HG03565 (cell line): ENCODE data around the gene FMN1.

Source experiments
- ATAC-seq: cut with Tn5 transposase; IDR thresholded peaks from one replicate; pipeline ENCODE4 v1.9.1; 2021; ENCODE audit warnings: mild to moderate bottlenecking, moderate library complexity; ENCODE audit not compliant: unreplicated experiment

Gene FMN1

DNA sequence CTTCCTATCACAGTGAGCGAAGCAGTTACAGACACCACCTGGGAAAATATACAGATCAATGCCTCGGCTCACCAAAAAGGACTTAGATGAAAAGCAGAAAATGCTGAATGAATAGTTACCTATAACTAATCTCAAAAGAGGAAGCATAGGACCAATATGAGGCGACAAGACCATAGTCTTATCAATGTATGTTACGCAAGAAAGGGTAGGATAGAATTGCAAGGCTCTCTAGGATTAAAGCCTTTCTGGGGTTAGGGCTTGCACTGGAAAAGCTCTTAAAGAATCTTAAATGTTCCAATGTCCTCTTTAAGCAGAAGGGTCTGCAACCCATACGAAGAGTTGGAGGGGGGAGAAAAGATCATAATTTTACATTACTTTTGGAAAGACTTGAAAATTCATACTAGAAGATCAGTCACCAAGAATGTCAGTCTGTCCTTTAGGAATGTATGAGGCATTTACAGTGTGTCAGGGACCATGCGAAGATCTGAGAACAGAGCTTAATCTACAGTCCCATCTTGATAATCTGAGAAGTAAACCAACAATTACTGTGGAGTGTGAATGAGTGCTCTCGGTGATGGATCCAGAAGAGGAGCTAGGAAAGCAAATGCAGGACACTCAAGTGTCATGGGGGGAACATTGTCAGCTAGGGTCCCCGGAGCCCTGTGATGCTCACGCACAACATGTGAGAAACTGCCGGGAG lies 290.8 kb downstream of the FMN1 start:
- no peak for ATAC-seq

DNA sequence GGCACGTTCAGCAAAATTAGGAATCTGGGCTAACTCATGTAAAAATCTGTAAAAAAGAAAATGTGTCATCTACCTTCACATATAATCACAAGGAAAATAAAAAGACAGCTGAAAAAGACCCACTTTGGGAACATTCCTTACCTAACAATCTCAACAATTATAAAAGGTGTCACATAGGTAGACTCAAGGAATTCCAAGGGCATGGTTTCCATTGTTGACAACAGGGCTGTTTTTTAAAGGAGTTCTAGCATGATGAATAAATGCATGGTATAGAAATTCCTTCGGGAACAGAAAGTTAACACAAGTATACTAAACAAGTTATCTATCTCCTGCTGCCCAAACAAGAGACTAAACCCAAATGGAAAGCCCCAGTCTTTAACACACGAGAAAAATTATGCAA lies 292.5 kb downstream of the FMN1 start:
- ATAC-seq: no peak

DNA sequence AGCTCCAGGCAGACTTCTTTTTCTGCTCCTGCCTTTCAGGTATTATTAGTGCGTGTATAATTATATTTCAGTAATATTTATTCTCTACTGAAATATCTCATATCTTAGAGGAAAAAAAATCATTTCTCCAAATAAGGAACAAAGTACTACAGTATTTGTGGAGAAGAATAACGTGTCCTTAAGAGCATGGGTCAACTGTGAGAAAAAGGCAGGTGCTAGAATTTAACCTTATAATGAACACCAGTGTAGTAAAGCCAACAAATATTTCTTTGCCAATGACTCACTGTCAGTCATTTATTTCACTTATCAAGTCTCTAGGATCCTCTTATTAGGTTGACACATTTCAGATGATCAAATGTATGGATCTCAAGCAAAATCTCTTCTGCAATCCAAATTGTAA lies 293.3 kb downstream of the FMN1 start:
- ATAC-seq: no peak

DNA sequence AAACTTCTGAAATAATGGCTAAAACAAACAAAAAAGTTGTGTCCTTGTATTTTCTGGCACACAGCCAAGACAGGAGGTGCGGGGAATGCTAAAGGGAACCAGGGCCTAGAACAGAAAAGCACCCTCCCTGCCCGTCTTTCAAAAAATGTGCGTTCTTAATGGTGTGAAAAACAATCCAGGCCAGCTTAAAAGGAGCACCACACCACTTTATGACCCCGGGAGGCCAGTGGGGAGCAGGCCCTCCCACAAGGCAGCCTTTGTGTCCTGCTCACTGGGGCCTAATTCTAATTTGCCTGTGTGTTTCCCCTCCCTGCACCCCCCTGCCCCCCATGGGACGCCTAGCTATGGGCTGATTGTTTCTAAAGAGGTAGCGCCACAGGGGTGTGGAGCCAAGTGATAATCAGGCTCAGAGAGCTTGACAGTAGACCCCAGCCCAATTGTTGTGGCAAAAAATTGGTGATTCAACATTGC lies 295.4 kb downstream of the FMN1 start:
- ATAC-seq: no peak

DNA sequence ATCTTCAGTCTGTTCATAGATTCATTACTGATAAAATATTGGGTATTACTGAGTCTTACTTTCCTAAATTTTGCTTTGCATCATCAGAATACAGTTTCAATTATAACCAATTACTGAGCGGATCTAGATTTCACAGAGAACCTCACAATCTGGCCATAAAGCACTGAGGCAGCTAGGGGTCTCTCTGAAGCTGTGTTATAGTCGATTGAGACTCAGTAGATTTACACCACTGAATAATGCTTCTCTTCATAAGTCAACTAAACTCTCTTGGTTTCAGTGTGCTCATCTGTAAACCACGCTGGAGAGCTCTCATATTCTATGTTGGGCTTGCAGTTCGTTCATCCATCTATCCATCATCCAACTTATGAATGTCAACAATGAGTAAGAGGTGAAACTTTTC lies 296.1 kb downstream of the FMN1 start:
- no peak for ATAC-seq

DNA sequence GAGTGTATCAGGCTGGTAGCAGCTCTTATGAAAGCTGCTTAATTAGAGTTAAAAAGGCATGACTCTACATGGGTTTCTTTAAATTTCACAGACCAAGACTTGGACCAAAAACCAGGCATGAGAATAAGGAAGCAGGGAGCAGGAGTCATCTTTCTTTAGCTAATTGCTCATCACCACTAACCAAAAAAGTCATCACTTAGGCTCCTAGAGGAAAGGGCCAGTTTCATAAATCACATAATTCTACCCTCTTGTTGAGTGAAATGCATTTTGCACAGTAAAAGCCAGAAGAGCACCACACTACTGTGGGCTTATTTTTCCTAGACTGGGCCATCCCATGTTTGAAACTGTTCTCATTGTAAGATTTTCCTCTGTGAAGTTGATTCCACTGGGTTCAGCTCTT lies 301.1 kb downstream of the FMN1 start:
- ATAC-seq: no peak

DNA sequence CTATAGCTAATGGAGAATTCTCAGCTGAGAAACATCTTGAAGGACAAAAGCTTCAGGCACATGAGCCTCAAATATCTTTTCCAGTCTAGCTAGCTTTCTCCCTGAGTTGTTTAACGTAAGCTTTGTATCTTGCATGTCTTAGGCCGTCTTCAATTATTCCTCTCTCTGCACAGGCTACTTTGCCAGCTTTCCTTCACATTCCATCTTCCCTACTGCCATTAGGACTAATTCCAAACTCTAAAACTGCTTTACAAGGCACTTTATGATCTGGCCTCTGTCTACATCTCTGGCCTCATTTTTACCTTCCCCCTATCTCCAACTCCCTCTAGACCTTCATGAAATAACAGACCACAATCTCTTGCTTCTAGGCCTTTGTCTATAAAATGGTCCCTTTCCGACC lies 305.3 kb downstream of the FMN1 start:
- no peak for ATAC-seq

DNA sequence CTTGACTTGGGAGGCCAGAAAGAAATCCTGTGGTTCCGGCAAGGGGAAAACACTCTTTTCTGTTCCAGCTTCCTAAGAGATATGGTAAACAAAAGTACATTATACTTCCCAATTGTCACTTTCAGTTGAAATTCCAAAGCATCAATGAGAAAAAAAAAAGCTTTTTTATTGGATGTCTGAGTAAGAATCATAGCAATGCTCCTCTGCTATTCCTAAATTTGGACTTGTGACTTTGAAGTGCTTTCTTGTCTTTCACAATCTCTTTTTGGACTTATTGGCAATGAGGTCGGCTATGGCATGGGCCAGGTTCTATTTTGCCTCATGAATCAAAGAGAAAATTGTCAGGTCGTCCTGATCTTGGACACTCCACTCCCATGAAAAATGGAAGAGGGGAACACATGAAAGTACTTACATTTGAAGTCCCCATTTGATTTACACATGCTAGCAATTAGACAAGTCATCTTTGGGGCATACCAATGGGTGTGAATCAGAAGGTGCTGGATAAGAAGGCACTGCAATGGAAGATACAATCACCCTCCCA lies 306.2 kb downstream of the FMN1 start:
- ATAC-seq: no peak

DNA sequence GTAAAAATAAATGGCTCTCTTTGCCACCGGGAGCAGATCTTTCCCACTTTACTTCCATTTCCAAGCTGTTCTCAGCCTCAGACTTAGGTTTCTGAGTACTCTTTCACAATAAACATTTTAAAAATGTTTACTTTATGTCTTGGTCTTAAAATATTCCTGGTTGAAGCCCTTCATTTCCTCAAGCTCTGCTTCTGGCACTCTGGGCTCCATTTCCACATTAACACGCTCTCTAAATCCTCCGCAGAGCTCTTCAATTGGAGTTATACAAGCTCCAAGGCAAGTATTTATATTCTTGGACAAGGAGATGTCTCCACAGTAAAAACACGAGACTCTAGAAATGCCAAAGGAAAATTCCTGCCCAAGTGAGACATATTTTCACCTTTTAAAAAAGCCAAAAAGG lies 307.4 kb downstream of the FMN1 start:
- ATAC-seq: no peak

DNA sequence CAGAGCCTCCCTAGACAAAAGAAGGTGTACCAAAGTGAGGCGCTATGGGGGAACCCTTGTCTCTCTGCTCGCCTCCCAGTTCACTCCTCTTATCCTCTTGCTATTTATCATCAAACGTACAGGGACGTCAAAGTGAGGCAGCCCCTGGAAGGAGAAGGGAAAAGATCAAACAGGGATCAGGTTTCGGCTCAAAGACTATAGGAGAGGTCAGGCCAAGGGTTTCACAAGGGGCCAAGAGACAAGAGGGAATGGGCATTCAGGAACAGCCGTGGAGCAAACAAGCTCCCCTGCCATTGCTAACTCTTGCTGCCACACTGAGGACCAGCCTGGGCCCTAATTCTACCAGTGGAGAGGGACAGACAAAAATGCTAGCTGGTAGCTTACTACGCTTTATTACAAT lies 308.1 kb downstream of the FMN1 start:
- no peak for ATAC-seq

DNA sequence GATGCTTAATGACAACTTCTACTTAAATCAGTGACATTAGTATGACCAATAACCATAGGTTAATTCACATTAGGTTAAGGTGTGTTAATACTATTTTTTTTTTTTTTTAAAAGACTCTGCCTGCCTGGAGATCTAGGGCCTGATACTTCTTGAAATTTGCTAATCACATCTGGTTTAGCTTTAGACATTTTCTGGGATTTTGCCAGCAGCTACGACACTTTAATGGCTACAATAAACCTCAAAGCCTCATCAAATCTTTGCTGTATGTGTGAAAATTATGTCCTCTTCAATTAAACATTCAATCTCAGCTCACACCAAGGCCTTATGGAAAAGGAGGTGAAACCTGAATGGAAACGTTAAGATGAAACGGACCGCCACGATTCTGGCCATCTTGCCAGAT lies 308.8 kb downstream of the FMN1 start:
- ATAC-seq: no peak

DNA sequence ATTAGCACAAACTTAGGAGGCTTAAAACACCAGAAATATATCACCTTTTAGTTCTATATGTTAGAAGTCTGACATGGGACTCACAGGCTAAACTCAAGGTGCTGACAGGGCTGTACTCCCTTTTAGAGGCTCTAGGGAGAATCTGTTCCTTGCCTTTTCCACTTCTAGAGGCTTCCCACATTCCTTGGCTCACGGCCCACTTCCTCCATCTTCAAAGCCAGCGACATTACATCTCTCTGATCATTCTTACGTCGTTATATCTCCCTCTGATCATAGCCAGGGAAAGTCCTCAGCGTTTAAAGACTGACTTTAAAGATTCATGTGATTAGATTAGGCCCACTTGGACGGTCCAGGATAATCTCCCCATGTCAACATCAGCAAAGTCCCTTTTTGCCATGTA lies 310.4 kb downstream of the FMN1 start:
- no peak for ATAC-seq

DNA sequence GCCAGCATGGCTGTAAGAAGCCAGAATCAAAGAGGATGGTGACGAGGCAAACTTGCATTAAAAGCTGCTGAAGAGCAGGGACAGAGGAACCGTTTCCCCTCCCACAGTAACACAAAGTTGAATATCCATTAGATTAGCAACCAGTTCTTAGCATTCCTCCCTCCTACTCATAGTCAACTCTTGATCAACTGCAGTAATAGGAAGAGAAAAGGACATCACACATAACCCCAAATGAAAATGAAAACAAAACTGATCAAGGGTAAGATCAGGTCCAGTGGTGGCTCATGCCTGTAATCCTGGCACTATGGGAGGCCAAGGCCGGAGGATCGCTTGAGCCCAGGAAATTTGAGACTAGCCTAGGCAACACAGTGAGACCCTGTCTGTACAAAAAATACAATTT lies 311.6 kb downstream of the FMN1 start:
- ATAC-seq: no peak

DNA sequence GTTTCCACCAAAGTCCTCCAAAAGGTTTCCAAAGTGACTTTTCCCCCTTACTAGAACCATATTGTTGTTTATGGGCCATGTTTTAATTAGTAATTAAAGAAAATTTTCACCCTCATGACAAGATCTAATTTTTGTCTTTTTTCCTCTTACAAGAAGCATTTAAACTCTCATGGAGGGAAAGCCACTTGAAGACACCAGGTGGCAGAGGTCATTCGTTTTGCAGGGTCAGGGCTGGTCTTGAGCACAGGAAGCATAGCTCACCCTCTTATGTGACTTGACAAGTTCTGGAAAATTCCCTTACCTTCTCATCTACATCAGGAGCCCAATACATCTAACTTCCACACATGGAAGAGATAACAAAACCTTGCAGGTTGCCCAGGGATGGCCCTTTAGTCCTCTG lies 313.0 kb downstream of the FMN1 start:
- ATAC-seq: no peak

DNA sequence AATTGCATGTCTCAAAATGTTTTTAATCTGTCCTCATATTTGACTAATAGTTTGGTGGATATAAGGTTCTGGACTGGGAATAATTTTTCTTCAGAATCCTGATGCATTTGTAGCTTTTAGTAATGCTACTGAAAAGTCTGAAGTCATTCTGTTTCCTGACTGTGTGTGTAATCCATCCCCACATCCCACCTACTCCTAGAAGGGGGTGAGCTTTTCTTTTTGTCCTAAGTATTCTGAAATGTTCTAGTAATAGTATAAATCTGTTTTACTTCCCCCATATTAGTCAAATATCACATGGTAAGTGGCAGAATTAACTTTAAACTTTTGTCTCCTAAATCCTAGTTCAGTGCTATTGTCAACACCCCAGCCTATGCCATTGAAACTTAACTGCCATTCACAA lies 313.9 kb downstream of the FMN1 start:
- ATAC-seq: no peak

DNA sequence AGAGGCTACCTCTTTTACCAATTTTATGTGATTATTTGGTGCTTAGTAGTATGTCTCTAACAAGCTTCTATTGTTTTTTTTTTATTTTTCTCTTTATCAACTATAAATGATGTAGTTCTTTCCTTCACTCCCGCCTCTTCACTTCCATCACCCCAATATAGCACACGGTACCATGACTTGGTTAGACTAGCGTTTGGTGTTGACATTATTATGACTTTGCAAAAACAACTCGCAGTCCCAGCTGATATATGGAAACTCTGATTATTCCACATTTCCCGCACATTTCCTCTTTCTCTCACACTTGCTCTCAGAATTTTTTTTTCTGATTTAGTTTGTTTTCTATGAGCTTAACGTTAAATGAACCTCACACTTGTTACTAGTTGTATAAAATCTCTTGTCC lies 314.5 kb downstream of the FMN1 start:
- ATAC-seq: no peak

DNA sequence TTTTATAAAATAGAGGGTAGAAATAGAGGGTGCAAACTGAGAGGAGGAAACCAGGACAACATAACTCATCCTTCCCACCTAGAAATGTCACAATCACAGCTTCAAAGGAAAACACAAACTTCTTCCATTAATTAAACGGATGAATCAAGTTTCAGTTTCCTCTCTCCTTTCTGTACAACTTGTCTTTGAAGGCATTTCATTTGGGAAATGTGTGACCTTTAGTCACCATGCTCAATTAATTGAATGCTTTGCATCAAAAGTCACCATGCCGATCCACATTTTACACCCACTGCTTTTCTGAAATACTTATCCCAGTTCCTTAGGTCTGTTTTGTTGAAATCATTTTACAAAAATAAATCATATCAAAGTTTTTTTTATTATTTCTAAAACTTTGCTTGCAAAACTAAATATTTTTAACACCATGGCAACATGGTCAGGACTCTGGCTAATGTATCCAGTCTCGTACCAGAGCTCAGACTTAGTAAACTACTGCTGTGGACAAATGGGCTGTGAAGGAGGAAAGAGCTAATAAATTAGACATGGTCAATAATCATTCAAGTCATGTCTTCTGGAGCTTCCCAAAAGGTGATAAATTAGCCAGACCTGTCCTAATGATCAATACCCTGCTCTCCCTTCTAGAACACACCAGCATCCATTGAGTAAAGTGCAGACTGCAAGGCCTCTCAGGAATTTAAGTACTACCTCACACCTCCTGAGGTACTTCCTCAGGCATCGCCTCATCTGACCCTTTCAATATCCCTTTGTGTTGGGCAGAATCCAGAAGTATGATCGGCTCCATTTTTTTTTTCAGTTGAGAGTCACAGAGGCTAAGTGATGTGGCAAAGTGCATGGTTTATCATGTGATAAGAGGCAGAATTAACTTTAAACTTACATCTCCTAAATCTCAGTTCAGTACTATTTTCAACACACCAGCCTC lies 315.4 kb downstream of the FMN1 start:
- ATAC-seq: no peak

DNA sequence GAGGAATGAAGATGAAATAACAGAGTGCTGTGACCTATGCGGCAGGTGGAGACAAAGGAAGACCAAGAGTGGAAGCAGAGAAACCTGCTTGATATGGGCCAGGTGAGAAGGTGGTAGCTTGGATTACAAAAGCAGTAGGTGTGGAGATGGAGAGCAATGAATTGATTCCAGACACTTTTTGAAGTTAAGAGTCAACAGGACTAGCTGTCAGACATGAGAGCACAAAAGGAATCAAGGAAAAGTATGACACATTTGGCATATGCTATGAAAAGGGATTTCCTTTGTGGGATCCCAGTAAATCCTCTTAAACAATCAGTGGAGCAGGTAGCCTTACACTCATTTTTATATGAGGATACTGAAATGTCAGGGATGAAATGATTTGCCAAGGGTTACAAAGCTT lies 316.2 kb downstream of the FMN1 start:
- no peak for ATAC-seq

DNA sequence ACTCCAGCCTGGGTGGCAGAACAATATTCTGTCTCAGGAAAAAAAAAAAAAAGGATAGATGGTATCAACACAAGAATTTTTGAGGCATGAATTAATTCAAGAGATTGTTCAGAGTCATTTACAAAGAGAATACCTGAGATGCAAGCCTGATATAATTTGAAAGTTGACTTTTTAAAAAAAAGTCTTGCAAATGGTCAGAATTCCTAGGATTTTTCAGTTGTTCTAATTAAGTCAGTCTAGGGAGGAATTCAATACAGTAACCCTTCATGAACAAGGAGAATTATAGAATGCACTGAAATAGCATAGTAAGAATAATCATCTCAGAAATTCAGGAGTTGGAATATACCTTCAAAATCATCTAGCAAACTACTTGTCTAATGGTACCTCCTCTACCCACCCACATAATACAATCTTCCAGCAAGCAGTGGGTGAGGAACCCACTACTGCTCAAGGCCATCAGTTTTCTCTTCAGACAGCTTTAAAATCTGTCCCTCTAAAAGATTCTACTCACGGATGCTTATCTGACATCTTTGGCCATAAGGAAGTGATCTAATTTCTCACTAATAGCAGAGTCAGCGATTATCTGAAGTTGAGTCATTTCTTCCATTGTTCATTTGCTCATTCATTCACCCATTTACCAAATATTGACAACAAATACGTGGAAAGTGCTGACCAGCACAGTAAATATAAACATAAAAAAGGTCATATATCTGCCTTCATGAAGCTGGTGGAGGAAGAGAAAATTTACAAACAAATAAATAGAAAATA lies 317.1 kb downstream of the FMN1 start:
- ATAC-seq: no peak

DNA sequence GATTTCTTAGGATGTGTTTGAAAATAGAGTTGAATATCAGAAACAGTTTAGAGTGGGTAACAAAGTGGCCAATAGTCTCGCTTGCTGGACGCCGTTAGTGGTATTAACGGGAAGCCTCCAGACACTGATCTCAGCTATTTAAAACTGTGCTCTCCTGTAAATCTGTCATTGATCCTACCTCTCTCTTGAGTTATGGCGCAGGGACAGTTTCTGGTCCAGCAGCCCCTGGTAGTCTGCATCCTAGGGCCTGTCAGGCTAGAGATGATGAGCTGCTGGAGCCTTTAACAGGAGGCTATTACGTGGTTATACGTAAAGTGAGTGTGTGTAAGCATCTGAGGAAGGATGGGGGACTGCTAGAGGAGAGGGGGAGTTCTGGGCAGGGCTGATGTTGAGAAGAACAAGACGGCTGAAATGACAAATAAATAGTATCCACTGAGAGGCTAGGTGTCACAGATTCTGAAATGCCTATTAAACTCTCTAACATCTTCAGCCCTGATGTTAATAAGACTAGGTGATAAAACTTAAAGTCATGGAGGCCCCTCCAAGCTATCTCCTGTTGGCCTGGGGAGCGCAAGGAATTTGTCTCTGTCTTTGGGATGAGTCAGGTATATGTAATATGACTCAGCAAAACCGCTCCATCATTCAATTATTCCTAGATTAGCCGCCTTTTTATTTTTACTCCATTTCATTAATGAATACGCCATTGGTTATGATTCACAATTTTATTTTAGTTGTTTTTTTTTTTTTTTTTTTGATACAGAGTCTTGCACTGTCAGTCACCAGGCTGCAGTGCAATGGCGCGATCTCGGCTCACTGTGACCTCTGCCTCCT lies 321.0 kb downstream of the FMN1 start:
- no peak for ATAC-seq
